HG03097 (cell line): Measurements from ENCODE around the gene SGMS1.
"Not testable (repeated sequence)": the region's sequence is repeated elsewhere in the genome, so short reads cannot be mapped to it uniquely, and the experiment has no call there.

Experiments
- ATAC-seq: cut with Tn5 transposase; IDR thresholded peaks from one replicate; pipeline ENCODE4 v1.9.1; 2021; ENCODE audit not compliant: unreplicated experiment, low FRiP score

SGMS1 gene

DNA sequence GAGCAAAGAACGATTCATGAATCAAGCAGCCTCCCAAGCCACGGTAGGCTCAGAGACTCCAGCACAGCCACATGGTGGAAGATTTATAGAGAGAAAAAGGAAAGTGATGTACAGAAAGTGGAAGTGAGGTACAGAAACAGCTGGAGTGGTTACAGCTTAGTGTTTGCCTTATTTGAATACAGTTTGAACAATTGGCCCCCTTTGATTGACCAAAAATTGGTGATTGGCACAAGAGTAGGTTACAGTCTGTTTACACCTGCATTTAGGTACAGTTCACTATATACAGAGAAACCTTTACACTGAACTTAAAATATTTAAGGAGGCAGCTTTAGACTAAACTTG lies 236.1 kb downstream of the SGMS1 start:
- ATAC-seq: no peak

DNA sequence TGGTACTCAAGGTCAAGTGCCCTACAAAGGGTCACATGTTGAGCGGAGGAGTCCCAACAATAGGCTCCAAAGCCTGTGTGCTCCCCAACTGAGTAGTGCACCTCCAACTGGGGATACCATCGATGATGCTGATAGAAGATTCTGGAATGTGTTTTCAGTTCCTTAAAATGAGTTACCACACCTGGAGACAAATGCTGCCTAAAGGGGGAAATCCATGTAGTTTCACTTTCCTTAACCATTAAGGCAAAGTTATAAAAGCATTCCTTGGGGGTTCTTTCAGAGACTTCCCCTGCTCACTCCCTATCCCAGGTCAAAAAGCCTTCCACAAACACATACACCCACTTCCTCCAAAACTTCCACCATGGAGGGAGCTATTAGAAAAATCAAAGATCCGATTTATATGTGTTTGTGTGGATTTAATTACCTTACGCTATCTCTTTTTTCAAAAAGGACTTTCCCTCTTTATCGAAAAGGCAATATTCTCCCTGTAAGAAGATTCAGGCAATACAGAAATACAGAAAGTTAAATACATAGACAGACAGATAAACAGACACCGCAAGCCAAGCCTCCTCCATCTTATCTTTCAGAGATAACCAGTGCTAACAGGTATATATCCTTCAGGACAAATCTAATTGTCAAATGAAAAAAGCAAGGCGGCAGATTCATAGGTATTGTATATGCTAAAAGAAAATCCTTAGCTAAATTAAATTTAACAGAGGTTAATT lies 236.6 kb downstream of the SGMS1 start:
- no peak for ATAC-seq

DNA sequence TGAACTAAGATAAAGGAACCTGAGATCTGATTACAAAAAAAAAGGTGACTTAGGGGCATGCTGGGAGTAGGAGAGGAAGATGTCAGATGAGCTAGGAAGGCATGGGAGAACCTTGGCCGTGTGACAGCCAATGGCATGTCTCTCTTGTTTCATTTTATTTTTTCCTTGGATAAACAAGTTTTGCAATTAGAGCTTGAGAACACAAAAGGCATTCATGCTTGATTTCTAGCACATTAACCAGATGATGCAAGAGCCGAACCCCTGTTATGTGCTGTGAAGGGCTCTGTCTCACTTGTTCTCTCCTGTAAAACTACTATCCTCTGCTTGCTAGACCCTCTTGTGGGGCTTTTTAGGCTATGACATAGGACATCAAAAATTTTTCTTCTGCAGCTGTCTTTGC lies 238.1 kb downstream of the SGMS1 start:
- no peak for ATAC-seq

DNA sequence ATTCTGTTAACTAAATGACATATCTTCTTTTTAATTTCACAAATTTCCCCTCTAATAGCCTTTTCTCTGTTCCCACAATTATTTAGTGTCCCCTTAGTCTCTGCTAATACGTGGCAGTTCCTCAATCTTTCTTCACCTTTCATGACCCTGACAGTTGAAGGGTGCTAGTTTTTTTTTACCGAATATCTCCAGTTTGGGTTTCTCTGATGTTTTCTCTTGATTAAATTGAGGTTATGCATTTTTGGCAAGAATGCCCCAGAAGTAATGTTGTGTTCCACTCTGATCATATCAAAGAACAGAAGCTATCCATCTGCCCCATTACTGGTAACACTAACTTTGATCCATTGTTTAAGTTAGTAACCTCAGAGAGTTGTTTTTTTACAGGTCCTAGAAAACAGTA lies 238.9 kb downstream of the SGMS1 start:
- no peak for ATAC-seq

GRCh38 chr10:50384238-50384637 lies 239.5 kb downstream of the SGMS1 start:
- ATAC-seq: no peak

DNA sequence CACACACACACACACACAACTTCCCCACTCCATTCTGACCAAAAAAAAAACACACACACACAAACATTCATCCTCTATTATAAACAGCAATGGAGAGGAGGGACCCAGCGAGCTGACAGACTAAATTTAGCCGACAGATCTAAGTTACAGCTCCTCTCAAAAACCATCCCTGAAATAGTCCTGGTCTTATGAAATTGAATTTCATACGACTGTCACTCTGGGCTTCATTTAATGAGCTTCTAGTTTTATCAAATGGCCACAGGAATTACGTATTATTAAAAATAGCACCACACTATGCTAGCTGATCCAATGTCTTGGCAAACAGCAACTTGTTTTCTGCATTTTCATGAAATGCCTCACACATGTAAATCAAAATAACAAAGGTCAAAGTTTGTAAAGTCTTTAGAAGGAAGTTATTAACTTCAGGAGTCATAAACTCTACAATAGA lies 241.2 kb downstream of the SGMS1 start:
- no peak for ATAC-seq

DNA sequence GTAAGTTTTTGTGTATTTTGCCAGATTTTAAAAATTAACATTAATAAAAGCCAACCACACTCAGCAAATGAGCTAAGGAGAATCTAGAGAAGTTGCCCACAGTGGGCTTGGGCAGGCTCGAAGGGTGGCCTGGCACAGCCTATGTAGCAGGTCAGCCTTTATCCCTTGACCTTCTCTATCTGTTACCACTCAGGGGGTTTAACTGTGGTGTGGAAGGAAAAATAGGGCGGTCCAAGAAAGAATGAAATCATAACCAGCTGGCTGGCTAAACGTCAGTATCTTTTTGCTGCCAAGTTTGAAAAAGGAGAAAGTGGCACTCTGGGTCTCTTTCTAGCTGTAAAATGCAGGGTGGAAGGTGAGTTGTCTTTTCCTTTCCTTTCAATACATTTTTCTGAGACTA lies 242.1 kb downstream of the SGMS1 start:
- ATAC-seq: no peak

- ATAC-seq: no peak
Observed at GRCh38 chr10:50379616-50380015, 244.1 kb downstream of the SGMS1 start.

DNA sequence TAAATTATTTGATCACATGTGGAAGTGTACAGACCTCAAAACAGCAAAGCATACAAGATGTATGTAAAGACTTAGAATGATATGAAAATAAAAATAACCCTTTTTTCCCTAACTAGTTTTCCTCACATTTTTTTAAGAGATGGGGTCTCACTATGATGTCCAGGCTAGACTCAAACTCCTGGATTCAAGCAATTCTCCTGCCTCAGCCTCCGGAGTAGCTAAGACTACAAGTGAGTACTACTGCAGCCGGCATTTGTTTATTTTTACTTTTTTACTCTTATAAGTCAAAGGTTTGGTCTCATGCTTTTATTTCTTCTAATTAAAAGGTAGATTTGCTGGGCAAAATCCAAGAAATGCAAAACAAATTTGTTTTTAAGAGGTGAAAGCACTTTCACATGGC lies 248.0 kb downstream of the SGMS1 start:
- no peak for ATAC-seq

GRCh38 chr10:50375051-50375452 lies 248.7 kb downstream of the SGMS1 start:
- ATAC-seq: no peak

DNA sequence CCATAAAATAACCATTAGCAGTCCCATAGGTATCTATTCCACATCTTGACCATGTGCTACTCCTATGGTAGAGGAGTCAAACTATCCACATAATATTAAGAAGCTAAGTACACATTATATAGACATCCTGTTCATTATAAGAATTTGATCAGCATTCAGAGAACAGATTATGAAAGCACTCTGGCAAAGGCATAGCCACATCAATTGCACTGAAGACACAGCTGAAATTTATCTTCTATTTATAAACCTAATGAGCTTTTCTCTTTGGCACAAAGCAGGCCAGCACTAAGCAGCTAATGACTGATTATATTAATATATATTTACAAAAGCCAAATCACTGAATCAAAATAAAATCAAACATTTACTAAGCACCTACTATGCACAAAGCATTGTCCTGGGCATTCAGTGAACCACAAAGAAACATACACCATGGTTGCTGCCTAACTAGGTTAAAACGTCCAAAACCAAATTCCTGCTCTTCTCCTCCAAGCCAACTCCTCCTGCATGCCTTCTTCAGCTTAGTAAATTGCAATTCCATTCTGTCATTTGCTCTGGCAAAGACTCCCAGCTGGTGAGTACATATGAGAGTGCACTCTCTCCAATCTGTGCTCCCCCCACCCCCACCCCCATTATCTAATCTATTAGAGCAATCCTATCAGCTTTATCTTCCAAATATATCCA lies 249.8 kb downstream of the SGMS1 start:
- no peak for ATAC-seq

- ATAC-seq: no peak
Observed at GRCh38 chr10:50369931-50370330, 253.8 kb downstream of the SGMS1 start.

DNA sequence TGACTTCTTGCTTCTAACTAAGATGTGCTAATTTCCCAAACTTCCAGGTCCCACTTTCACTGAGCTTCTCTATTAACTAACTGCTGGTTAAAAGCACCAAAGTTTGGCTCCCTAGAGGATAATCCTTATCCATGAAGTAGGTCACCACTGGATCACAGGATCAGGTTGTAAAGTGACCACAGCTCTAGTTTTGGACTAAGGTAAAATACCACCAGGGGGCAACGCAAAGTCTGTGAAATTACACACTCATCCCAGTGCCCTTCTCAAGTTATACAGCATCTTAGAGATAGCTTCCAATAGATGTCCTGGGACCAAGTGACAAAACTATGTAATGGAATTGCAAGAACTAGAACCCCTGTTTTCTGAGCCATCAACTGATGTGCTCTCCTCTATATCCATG lies 256.0 kb downstream of the SGMS1 start:
- ATAC-seq: no peak

GRCh38 chr10:50366421-50366820 lies 257.3 kb downstream of the SGMS1 start:
- ATAC-seq: not testable (repeated sequence)

DNA sequence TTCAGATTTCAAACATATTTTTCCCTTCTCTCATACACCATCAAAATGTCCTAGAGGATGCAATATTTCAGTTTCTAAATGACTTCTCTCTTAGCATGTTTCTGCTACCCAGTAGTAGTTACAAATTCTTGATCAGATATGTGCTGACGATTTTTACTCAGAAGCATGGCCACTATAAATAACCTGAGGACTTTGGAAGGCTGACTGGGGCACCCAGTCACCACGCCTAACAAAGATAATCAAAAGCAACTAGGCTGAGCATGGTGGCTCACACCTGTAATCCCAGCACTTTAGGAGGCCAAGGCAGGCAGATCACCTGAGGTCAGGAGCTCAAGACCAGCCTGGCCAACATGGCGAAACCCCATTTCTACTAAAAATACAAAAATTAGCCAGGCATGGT lies 259.0 kb downstream of the SGMS1 start:
- ATAC-seq: not testable (repeated sequence)

- ATAC-seq: peak; percentile 65
Observed at GRCh38 chr10:50362547-50363125, 261.1 kb downstream of the SGMS1 start.

DNA sequence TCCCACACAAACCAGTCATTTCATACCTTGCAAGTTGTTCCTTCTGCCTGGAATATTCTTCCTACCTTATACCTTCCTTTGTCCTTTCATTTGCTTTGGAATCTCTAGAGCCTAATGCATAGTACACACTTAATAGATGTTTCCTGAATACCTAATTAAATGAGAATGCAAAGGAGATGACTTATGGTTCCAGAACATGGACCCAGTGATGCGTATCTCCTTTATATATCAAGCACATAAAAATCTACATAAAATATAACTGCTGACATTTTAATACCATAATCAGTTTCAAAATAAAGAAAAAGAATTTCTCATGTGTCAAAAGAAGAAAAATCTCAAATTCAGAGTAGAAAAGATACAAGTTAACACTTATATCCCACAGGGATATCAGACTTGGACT lies 261.8 kb downstream of the SGMS1 start:
- no peak for ATAC-seq

- no peak for ATAC-seq
Observed at GRCh38 chr10:50360077-50360850, 263.5 kb downstream of the SGMS1 start.

DNA sequence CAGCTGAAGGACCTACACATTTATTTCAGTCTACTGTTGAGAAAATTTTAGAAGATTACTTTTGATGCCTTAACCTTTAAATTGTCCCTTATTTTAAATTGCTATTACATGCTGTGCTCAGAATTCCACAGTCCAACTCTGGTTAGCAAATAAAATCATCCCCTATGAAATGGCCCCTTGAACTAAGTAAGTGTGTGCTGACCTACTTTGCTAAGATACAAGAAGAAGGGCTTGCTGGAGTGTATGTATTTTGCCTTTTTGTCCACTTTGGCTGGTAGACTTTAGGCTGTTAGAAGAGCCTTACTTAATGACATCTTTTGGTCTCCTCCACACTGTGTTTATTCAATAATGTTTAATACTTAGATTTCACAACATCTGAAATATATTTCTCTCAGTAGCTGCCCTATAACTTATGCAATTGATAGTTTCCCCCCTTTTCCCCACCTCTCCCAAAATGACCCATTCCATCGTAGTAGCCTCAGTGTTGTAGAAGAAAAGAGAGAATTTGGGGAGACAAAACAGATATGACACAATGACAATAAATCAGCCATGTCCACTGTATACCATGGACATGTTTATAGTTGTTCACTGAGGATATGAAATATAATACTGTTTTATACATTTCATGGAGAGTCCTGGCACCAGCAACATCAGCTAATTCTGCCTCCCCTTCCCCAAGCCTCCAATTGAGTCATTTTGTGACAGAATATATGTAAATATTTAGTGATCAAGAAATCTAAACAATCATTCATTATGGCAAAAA lies 264.6 kb downstream of the SGMS1 start:
- ATAC-seq: no peak

DNA sequence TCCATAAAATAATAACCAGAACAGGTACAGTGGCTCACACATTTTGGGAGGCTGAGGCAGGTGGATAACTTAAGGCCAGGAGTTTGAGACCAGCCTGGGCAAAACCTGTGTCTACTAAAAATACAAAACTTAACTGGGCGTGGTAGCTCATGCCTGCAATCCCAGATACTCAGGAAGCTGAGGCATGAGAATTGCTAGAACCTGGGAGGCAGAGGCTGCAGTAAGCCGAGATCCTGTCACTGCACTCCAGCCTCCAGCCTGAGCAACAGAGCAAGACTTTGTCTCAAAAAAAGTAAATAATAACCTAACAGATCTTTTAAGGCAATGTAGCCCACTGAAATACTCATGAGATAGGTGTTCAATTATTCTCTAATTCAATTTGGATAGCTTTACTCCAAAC lies 265.3 kb downstream of the SGMS1 start:
- ATAC-seq: no peak

- ATAC-seq: not testable (repeated sequence)
Observed at GRCh38 chr10:50356481-50356832, 267.3 kb downstream of the SGMS1 start.
